HG03045 (cell line): ENCODE results near the gene FHOD3.
"Not testable (repeated sequence)": the region's sequence is repeated elsewhere in the genome, so short reads cannot be mapped to it uniquely, and the experiment has no call there.

Experiments
- ATAC-seq: cut with Tn5 transposase; IDR thresholded peaks from one replicate; pipeline ENCODE4 v1.9.1; 2021; ENCODE audit warnings: mild to moderate bottlenecking, moderate library complexity; ENCODE audit not compliant: unreplicated experiment

Gene FHOD3

GRCh38 chr18:36348331-36348730 lies 50.8 kb downstream of the FHOD3 start:
- ATAC-seq, result no peak

- no peak for ATAC-seq
Observed at GRCh38 chr18:36348971-36349417, 51.5 kb downstream of the FHOD3 start.

- ATAC-seq, result no peak
Observed at GRCh38 chr18:36349552-36349951, 52.0 kb downstream of the FHOD3 start.

- no peak for ATAC-seq
Observed at GRCh38 chr18:36350251-36350651, 52.7 kb downstream of the FHOD3 start.

GRCh38 chr18:36350839-36351469 lies 53.4 kb downstream of the FHOD3 start:
- no peak for ATAC-seq

GRCh38 chr18:36352384-36352783 lies 54.9 kb downstream of the FHOD3 start:
- ATAC-seq, result no peak

- no peak for ATAC-seq
Observed at GRCh38 chr18:36354989-36355388, 57.5 kb downstream of the FHOD3 start.

- no peak for ATAC-seq
Observed at GRCh38 chr18:36355511-36355910, 58.0 kb downstream of the FHOD3 start.

GRCh38 chr18:36356741-36357140 lies 59.2 kb downstream of the FHOD3 start:
- not testable (repeated sequence) for ATAC-seq

GRCh38 chr18:36358141-36358540 lies 60.6 kb downstream of the FHOD3 start:
- no peak for ATAC-seq

- no peak for ATAC-seq
Observed at GRCh38 chr18:36360256-36360909, 62.9 kb downstream of the FHOD3 start.

- ATAC-seq, result no peak
Observed at GRCh38 chr18:36364911-36365624, 67.6 kb downstream of the FHOD3 start.

- no peak for ATAC-seq
Observed at GRCh38 chr18:36365836-36366775, 68.6 kb downstream of the FHOD3 start.

- ATAC-seq, result no peak
Observed at GRCh38 chr18:36366994-36367839, 69.7 kb downstream of the FHOD3 start.

GRCh38 chr18:36368889-36369288 lies 71.4 kb downstream of the FHOD3 start:
- no peak for ATAC-seq

GRCh38 chr18:36372903-36373311 lies 75.4 kb downstream of the FHOD3 start:
- no peak for ATAC-seq

GRCh38 chr18:36374262-36374661 lies 76.7 kb downstream of the FHOD3 start:
- no peak for ATAC-seq

GRCh38 chr18:36375118-36375517 lies 77.6 kb downstream of the FHOD3 start:
- ATAC-seq, result no peak

GRCh38 chr18:36376361-36376760 lies 78.8 kb downstream of the FHOD3 start:
- no peak for ATAC-seq

- ATAC-seq, result no peak
Observed at GRCh38 chr18:36377626-36378025, 80.1 kb downstream of the FHOD3 start.
